ENCODE measurements around the gene SCFD2. TPM values are rescaled to one million over a fixed set of nuclear protein-coding genes. Genes with fewer than 3 reads are reported as not detected.

Gene SCFD2
- total and polyA plus RNA-seq, 2 experiments from 2014 or later: 30.7 to 33.2 TPM

DNA sequence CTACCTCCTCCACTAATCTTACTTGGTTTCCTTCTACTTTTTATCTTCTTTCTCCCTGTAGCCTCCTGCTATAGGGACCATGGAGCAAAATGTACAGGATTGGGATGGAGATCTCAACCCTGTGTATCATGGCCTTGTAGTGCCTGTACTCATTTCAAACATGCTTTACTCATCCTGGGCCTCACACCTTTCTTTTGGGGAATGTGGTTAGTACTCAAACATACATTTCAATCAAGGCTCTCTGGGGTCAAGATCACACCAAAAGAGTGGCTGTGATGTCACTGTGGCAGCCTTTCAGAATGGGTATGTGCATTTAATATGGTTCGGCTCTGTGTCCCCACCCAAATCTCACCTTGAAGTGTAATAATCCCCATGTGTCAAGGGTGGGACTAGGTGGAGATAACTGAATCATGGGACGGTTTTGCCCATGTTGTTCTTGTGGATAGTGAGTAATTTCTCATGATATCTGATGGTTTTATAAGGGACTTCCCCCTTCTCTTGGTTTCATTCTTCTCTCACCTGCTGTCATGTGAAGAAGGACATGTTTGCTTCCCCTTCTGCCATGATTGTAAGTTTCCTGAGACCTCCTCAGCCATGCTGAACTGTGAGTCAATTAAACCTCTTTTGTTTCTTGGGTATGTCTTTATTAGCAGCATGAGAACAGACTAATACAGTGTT, 298.6 kb downstream of the SCFD2 start:
- no peaks in the 10 kb centered on the region for H3K9me3 ChIP-seq (ENCODE audit: low read depth)
- no peak overlapping the region for H3K27ac ChIP-seq
- DNase-seq: no peak
- H3K4me2 ChIP-seq (ENCODE audit: unreplicated experiment): no peak overlapping the region
- no peaks in the 10 kb centered on the region for H3K27me3 ChIP-seq (replicated peaks; ENCODE audit: insufficient read depth)
- in situ Hi-C loops (cut with MboI): no loop called here
- no peak overlapping the region for H2AFZ ChIP-seq
- TF ChIP-seq EZH2phosphoT487 (IDR thresholded peaks at IDR 0.05; ENCODE audit: insufficient read depth, low read depth): no peak
- no peak for TF ChIP-seq EZH2 (IDR thresholded peaks at IDR 0.05; ENCODE audit: insufficient read depth, poor library complexity, severe bottlenecking)
- no peak overlapping the region for H3K9ac ChIP-seq
- H3K36me3 ChIP-seq (ENCODE audit: low read depth): peaks cover 6% of the 10 kb centered on the region; the same call in 1 of the 2 replicates
- H3K4me3 ChIP-seq: no peak overlapping the region
- no peaks in the 10 kb centered on the region for H3K9me2 ChIP-seq (ENCODE audit: insufficient read depth)
- H3K79me2 ChIP-seq (ENCODE audit: insufficient read depth): no peaks in the 10 kb centered on the region
- WGBS, 2 experiments (ENCODE audit: low coverage in 1 of 2, low lambda C conversion rate in 2 of 2, missing lambda C conversion rate in 2 of 2): 98 to 100% methylated on average over 2 of the region's 2 CpGs
- no peaks in the 10 kb centered on the region for H4K20me1 ChIP-seq (ENCODE audit: insufficient read depth)
- peaks cover 9% of the 10 kb centered on the region for H3K4me1 ChIP-seq (ENCODE audit: insufficient read depth)
- H3F3A ChIP-seq (ENCODE audit: insufficient read depth): no peaks in the 10 kb centered on the region

DNA sequence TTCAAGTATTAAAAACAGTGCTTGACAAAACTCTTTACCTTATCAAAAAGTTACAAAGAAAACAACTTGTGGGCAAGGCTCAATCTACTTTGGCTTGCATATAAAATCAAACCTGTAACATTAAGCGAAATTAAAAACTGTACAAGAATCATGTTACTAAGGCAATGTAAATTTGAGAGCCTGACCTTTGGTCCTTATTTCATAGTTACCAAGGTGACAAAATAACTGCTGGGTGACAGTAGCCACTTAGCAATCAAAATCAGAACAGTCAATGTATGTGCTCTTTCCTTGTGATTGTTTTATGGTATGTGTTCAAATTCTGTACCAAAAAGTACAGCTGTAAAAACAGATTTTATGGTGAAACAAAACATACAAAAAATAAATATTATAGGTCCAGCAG, 299.7 kb downstream of the SCFD2 start:
- no peaks in the 10 kb centered on the region for H3K27me3 ChIP-seq (replicated peaks; ENCODE audit: insufficient read depth)
- H3K79me2 ChIP-seq (ENCODE audit: insufficient read depth): no peaks in the 10 kb centered on the region
- no peak overlapping the region for H3K4me2 ChIP-seq (ENCODE audit: unreplicated experiment)
- H3K9me2 ChIP-seq (ENCODE audit: insufficient read depth): no peaks in the 10 kb centered on the region
- no peaks in the 10 kb centered on the region for H4K20me1 ChIP-seq (ENCODE audit: insufficient read depth)
- H2AFZ ChIP-seq: no peak overlapping the region
- H3F3A ChIP-seq (ENCODE audit: insufficient read depth): no peaks in the 10 kb centered on the region
- TF ChIP-seq EZH2phosphoT487 (IDR thresholded peaks at IDR 0.05; ENCODE audit: insufficient read depth, low read depth) (no peak), EZH2 (IDR thresholded peaks at IDR 0.05; ENCODE audit: insufficient read depth, poor library complexity, severe bottlenecking) (no peak)
- peaks cover 6% of the 10 kb centered on the region; the same call in 1 of the 2 replicates for H3K36me3 ChIP-seq (ENCODE audit: low read depth)
- no peak for DNase-seq
- H3K27ac ChIP-seq: no peak overlapping the region
- no peaks in the 10 kb centered on the region for H3K9me3 ChIP-seq (ENCODE audit: low read depth)
- H3K4me3 ChIP-seq: no peak overlapping the region
- WGBS, 2 experiments (ENCODE audit: low coverage in 1 of 2, low lambda C conversion rate in 2 of 2, missing lambda C conversion rate in 2 of 2): 97 to 100% methylated on average over 1 of the region's 1 CpG
- H3K4me1 ChIP-seq (ENCODE audit: insufficient read depth): peaks cover 9% of the 10 kb centered on the region
- H3K9ac ChIP-seq: no peak overlapping the region
- in situ Hi-C loops (cut with MboI): no loop called here

- Histone ChIP-seq H3K27me3 (replicated peaks; ENCODE audit: insufficient read depth) (no peaks in the 10 kb centered on the region), H3K79me2 (ENCODE audit: insufficient read depth) (no peaks in the 10 kb centered on the region), H3K9me2 (ENCODE audit: insufficient read depth) (no peaks in the 10 kb centered on the region), H3K4me1 (ENCODE audit: insufficient read depth) (peaks cover 9% of the 10 kb centered on the region), H2AFZ (no peak overlapping the region), H3K4me3 (no peak overlapping the region), H3K4me2 (ENCODE audit: unreplicated experiment) (no peak overlapping the region), H3K36me3 (ENCODE audit: low read depth) (no peaks in the 10 kb centered on the region), H3K27ac (no peak overlapping the region), H3K9ac (no peak overlapping the region), H3K9me3 (ENCODE audit: low read depth) (no peaks in the 10 kb centered on the region), H4K20me1 (ENCODE audit: insufficient read depth) (no peaks in the 10 kb centered on the region), H3F3A (ENCODE audit: insufficient read depth) (no peaks in the 10 kb centered on the region)
- TF ChIP-seq EZH2 (IDR thresholded peaks at IDR 0.05; ENCODE audit: insufficient read depth, poor library complexity, severe bottlenecking) (no peak), EZH2phosphoT487 (IDR thresholded peaks at IDR 0.05; ENCODE audit: insufficient read depth, low read depth) (no peak)
- DNase-seq: no peak
- in situ Hi-C loops (cut with MboI): no loop called here
- WGBS, 2 experiments (ENCODE audit: low coverage in 1 of 2, low lambda C conversion rate in 2 of 2, missing lambda C conversion rate in 2 of 2): 98 to 100% methylated on average over 1 of the region's 1 CpG
Observed at GRCh38 chr4:53064609-53065008, 301.3 kb downstream of the SCFD2 start.

GRCh38 chr4:53061091-53061850, 304.6 kb downstream of the SCFD2 start:
- no peak overlapping the region for H3K27ac ChIP-seq
- no peaks in the 10 kb centered on the region for H3K79me2 ChIP-seq (ENCODE audit: insufficient read depth)
- H3K4me1 ChIP-seq (ENCODE audit: insufficient read depth): no peaks in the 10 kb centered on the region
- in situ Hi-C loops (cut with MboI): no loop called here
- no peaks in the 10 kb centered on the region for H3K36me3 ChIP-seq (ENCODE audit: low read depth)
- no peaks in the 10 kb centered on the region for H3K9me3 ChIP-seq (ENCODE audit: low read depth)
- TF ChIP-seq EZH2 (IDR thresholded peaks at IDR 0.05; ENCODE audit: insufficient read depth, poor library complexity, severe bottlenecking): no peak
- no peak for TF ChIP-seq EZH2phosphoT487 (IDR thresholded peaks at IDR 0.05; ENCODE audit: insufficient read depth, low read depth)
- H4K20me1 ChIP-seq (ENCODE audit: insufficient read depth): no peaks in the 10 kb centered on the region
- no peaks in the 10 kb centered on the region for H3F3A ChIP-seq (ENCODE audit: insufficient read depth)
- H3K9me2 ChIP-seq (ENCODE audit: insufficient read depth): no peaks in the 10 kb centered on the region
- H2AFZ ChIP-seq: no peak overlapping the region
- H3K9ac ChIP-seq: no peak overlapping the region
- no peak overlapping the region for H3K4me3 ChIP-seq
- no peak for DNase-seq
- no peaks in the 10 kb centered on the region for H3K27me3 ChIP-seq (replicated peaks; ENCODE audit: insufficient read depth)
- no peak overlapping the region for H3K4me2 ChIP-seq (ENCODE audit: unreplicated experiment)
- WGBS, 2 experiments (ENCODE audit: low coverage in 1 of 2, low lambda C conversion rate in 2 of 2, missing lambda C conversion rate in 2 of 2): 99% methylated on average over 8 of the region's 8 CpGs
